Spleen (tissue), 11 donors: Measurements from ENCODE around the gene SOX5. TPM values are rescaled to one million over a fixed set of nuclear protein-coding genes. Genes with fewer than 3 reads are reported as not detected.
"Not testable (repeated sequence)": the region's sequence is repeated elsewhere in the genome, so short reads cannot be mapped to it uniquely, and the experiment has no call there.

Source experiments
- DNase-seq: peaks from one replicate; pipeline ENCODE4 v3.0.0-alpha.2; 2020
- H3K27ac ChIP-seq, 8 donors: fragments of 200-600 bp; sonication (generic) in 7 of 8; 1 replicate in 4 of 8; 2 replicates in 4 of 8; pipeline versions ENCODE4 v1.5.0 to v1.8.0; 2016 to 2021; ENCODE audit warnings: inconsistent platforms in 4 of 8, mild to moderate bottlenecking in 4 of 8, moderate library complexity in 1 of 8
- H3K27me3 ChIP-seq, 7 donors: fragments of 200-600 bp; sonication (generic) in 6 of 7; replicated peaks in 1 of 7; 1 replicate in 4 of 7; 2 replicates in 3 of 7; pipeline versions ENCODE4 v1.5.0 to v1.8.0; 2016 to 2021; ENCODE audit warnings: inconsistent platforms in 3 of 7, mild to moderate bottlenecking in 1 of 7
- H3K36me3 ChIP-seq, 6 donors: fragments of 200-600 bp; sonication (generic) in 5 of 6; 1 replicate in 4 of 6; 2 replicates in 2 of 6; pipeline versions ENCODE4 v1.5.0 to v1.8.0; 2016 to 2021; ENCODE audit warnings: inconsistent platforms in 2 of 6
- H3K4me1 ChIP-seq, 6 donors: fragments of 200-600 bp; sonication (generic) in 5 of 6; 1 replicate in 3 of 6; 2 replicates in 3 of 6; pipeline versions ENCODE4 v1.5.0 to v1.8.0; 2016 to 2021; ENCODE audit warnings: inconsistent platforms in 3 of 6
- H3K4me3 ChIP-seq, 8 donors: fragments of 200-600 bp; sonication (generic) in 7 of 8; 1 replicate in 4 of 8; 2 replicates in 4 of 8; pipeline versions ENCODE4 v1.5.0 to v1.8.0; 2016 to 2021; ENCODE audit warnings: inconsistent platforms in 4 of 8, mild to moderate bottlenecking in 4 of 8, moderate library complexity in 2 of 8
- H3K9me3 ChIP-seq, 8 donors: fragments of 200-600 bp; sonication (generic) in 7 of 8; 1 replicate in 4 of 8; 2 replicates in 4 of 8; pipeline versions ENCODE4 v1.5.0 to v1.8.0; 2016 to 2021; ENCODE audit warnings: inconsistent platforms in 4 of 8
- CTCF ChIP-seq, 11 experiments: fragments of 200-600 bp in 7 of 11; fragments of 450-650 bp in 4 of 11; sonication (generic) in 4 of 11; IDR thresholded peaks in 8 of 11; conservative IDR thresholded peaks in 3 of 11; 1 replicate in 7 of 11; 2 replicates in 4 of 11; pipeline versions ENCODE4 v1.4.0 to v1.8.0; 2016 to 2021; ENCODE audit warnings: antibody characterized with exemption in 11 of 11, inconsistent platforms in 4 of 11, mild to moderate bottlenecking in 1 of 11
- POLR2A ChIP-seq, 3 donors: fragments of 450-650 bp; IDR thresholded peaks; one replicate each; pipeline ENCODE4 v1.5.1; 2017; ENCODE audit warnings: antibody characterized with exemption in 3 of 3, mild to moderate bottlenecking in 1 of 3
- POLR2AphosphoS5 ChIP-seq, 3 donors: sonication (generic); formaldehyde crosslinking; IDR thresholded peaks; one replicate each; pipeline ENCODE4 v1.5.1; 2017; ENCODE audit warnings: antibody characterized with exemption in 3 of 3
- WGBS, 5 donors: extraction: QIAGEN DNeasy Blood & Tissue Kit in 3 of 5; methylation state at CpG; one replicate each; pipeline versions ENCODE4 v1.1.5 to v1.1.7; 2013 to 2018; 5-methylcytosine and 5-hydroxymethylcytosine counted together
- intact Hi-C: fragments of 100-400 bp; cut with DNase I; formaldehyde crosslinking; loops from one replicate; pipeline ENCODE4 v1.15.0; 2023; ENCODE audit warnings: low total_unique reads
- polyA plus RNA-seq, 3 donors: library from polyadenylated mRNA; stranded (reverse); fragments of 200-250 nt; gene quantifications; one replicate each; pipeline ENCODE4 v1.2.1, GENCODE V29; 2013
- total RNA-seq, 7 donors: library from RNA; depleted of rRNA in 3 of 7; stranded (reverse); fragments of >200 nt in 3 of 7; fragmentation: NEBNext Ultra II Directional in 4 of 7; extraction: Animal tissue kit (Norgen Biotek cat#: 25700) in 4 of 7; gene quantifications; one replicate each; pipeline versions ENCODE4 v1.1.0 to v1.2.1, GENCODE V29; 2016 to 2021
- donor health status: healthy with polysubstance abuse.
- donor health status: DM: no; HTN: no; CAD: no; lungs with moderate emphysema.
- donor health status: DM: no; HTN: no; CAD: no.
- donor health status: Bipolar disorder and iron deficiency.
- donor health status: healthy.
- donor health status: DM: no; HTN: no; CAD: no.
- donor health status: DM: yes; HTN: yes; CAD: no.

Gene SOX5
- total and polyA plus RNA-seq, 10 donors = 0.20 to 21.3 (median 8.7) TPM

- peak; percentile 23 for DNase-seq
- peaks cover 0 to 13% (median 0%) of the 10 kb centered on the region in 8 donors for H3K9me3 ChIP-seq
- no peaks in the 10 kb centered on the region for H3K4me1 ChIP-seq
- no peaks in the 10 kb centered on the region for H3K36me3 ChIP-seq
- no peak overlapping the region for H3K27ac ChIP-seq
- TF ChIP-seq POLR2AphosphoS5 (IDR thresholded peaks at IDR 0.05) (no peak), POLR2A (IDR thresholded peaks at IDR 0.05) (no peak), CTCF (IDR thresholded peaks at IDR 0.05 in 8 of 11, conservative IDR thresholded peaks at IDR 0.05 in 3 of 11) (no peak)
- WGBS, 5 donors = 84 to 93% (median 90%) methylated on average over 8 of the region's 8 CpGs
- H3K27me3 ChIP-seq = no peaks in the 10 kb centered on the region
- no peak overlapping the region for H3K4me3 ChIP-seq
- intact Hi-C loops = no loop called here
These were observed 125.1 kb downstream of the SOX5 start for GRCh38 chr12:23824358-23824757.

- intact Hi-C loops, H3K4me1 ChIP-seq, DNase-seq, H3K36me3 ChIP-seq, H3K4me3 ChIP-seq, H3K27ac ChIP-seq, H3K27me3 ChIP-seq: not testable (repeated sequence)
- H3K9me3 ChIP-seq = peaks cover 0 to 13% (median 0%) of the 10 kb centered on the region in 8 donors
These were observed 126.6 kb downstream of the SOX5 start for GRCh38 chr12:23822883-23823282.

GRCh38 chr12:23817345-23817744, 132.1 kb downstream of the SOX5 start:
- DNase-seq = no peak
- no peaks in the 10 kb centered on the region for H3K4me1 ChIP-seq
- H3K27ac ChIP-seq = no peak overlapping the region
- H3K36me3 ChIP-seq = no peaks in the 10 kb centered on the region
- WGBS, 5 donors = 88 to 99% (median 93%) methylated on average over 2 of the region's 2 CpGs
- no peaks in the 10 kb centered on the region for H3K27me3 ChIP-seq
- TF ChIP-seq POLR2A (IDR thresholded peaks at IDR 0.05) (no peak), POLR2AphosphoS5 (IDR thresholded peaks at IDR 0.05) (no peak), CTCF (IDR thresholded peaks at IDR 0.05 in 8 of 11, conservative IDR thresholded peaks at IDR 0.05 in 3 of 11) (no peak)
- no peak overlapping the region for H3K4me3 ChIP-seq
- intact Hi-C loops = no loop called here
- no peaks in the 10 kb centered on the region for H3K9me3 ChIP-seq

GRCh38 chr12:23816394-23816851, 133.0 kb downstream of the SOX5 start:
- DNase-seq = no peak
- Histone ChIP-seq H3K27me3 (no peaks in the 10 kb centered on the region), H3K4me3 (no peak overlapping the region), H3K27ac (no peak overlapping the region), H3K4me1 (no peaks in the 10 kb centered on the region), H3K36me3 (no peaks in the 10 kb centered on the region), H3K9me3 (no peaks in the 10 kb centered on the region)
- intact Hi-C loops = no loop called here
- 86 to 93% (median 91%) methylated on average over 4 of the region's 4 CpGs for WGBS, 5 donors
- TF ChIP-seq POLR2A (IDR thresholded peaks at IDR 0.05) (no peak), POLR2AphosphoS5 (IDR thresholded peaks at IDR 0.05) (no peak), CTCF (IDR thresholded peaks at IDR 0.05 in 8 of 11, conservative IDR thresholded peaks at IDR 0.05 in 3 of 11) (no peak)

GRCh38 chr12:23815810-23816209, 133.7 kb downstream of the SOX5 start:
- H3K9me3 ChIP-seq = no peaks in the 10 kb centered on the region
- no peak for TF ChIP-seq CTCF (IDR thresholded peaks at IDR 0.05 in 8 of 11, conservative IDR thresholded peaks at IDR 0.05 in 3 of 11)
- TF ChIP-seq POLR2AphosphoS5 (IDR thresholded peaks at IDR 0.05) = no peak
- no peak for TF ChIP-seq POLR2A (IDR thresholded peaks at IDR 0.05)
- H3K4me3 ChIP-seq = no peak overlapping the region
- no peaks in the 10 kb centered on the region for H3K36me3 ChIP-seq
- WGBS, 5 donors = 91 to 97% (median 94%) methylated on average over 3 of the region's 3 CpGs
- no peaks in the 10 kb centered on the region for H3K27me3 ChIP-seq
- no peak overlapping the region for H3K27ac ChIP-seq
- H3K4me1 ChIP-seq = no peaks in the 10 kb centered on the region
- DNase-seq = no peak
- intact Hi-C loops = no loop called here
